IMR-90 (cell line): ENCODE data around the gene OSGIN1.

Source experiments
- BHLHE40 ChIP-seq: fragments of 150-350 bp; IDR thresholded peaks from 2 replicates; pipeline ENCODE4 v1.6.1; 2016; ENCODE audit warnings: mild to moderate bottlenecking, low read depth, low read length
- CEBPB ChIP-seq: IDR thresholded peaks from 2 replicates; pipeline ENCODE4 v1.6.1; 2012; ENCODE audit warnings: low read depth, low read length, improper control_type of control experiment
- CHD1 ChIP-seq: IDR thresholded peaks from 2 replicates; pipeline ENCODE4 v1.6.1; 2012; ENCODE audit warnings: low read depth, low read length, improper control_type of control experiment
- CTCF ChIP-seq: conservative IDR thresholded peaks from 2 replicates; pipeline ENCODE4 v1.5.1; 2012; ENCODE audit warnings: mild to moderate bottlenecking, low read depth, low read length, improper control_type of control experiment
- ELK1 ChIP-seq: fragments of 150-350 bp; IDR thresholded peaks from 2 replicates; pipeline ENCODE4 v1.6.1; 2016; ENCODE audit warnings: low read depth, mild to moderate bottlenecking, low read length, moderate library complexity, borderline replicate concordance
- FOS ChIP-seq: fragments of 150-350 bp; IDR thresholded peaks from 2 replicates; pipeline ENCODE4 v1.6.1; 2016; ENCODE audit warnings: low read depth, low read length
- NFE2L2 ChIP-seq: fragments of 150-350 bp; IDR thresholded peaks from 2 replicates; pipeline ENCODE4 v1.6.1; 2016; ENCODE audit warnings: low read depth, mild to moderate bottlenecking, low read length
- POLR2A ChIP-seq: IDR thresholded peaks from 2 replicates; pipeline ENCODE4 v1.6.1; 2012; ENCODE audit warnings: mild to moderate bottlenecking, low read depth, low read length
- RAD21 ChIP-seq: IDR thresholded peaks from 2 replicates; pipeline ENCODE4 v1.6.1; 2012; ENCODE audit warnings: low read length, improper control_type of control experiment
- RCOR1 ChIP-seq: IDR thresholded peaks from 2 replicates; pipeline ENCODE4 v1.6.1; 2012; ENCODE audit warnings: mild to moderate bottlenecking, low read length, improper control_type of control experiment; ENCODE audit not compliant: insufficient replicate concordance
- SMC3 ChIP-seq: fragments of 150-350 bp; IDR thresholded peaks from 2 replicates; pipeline ENCODE4 v1.6.1; 2016; ENCODE audit warnings: low read depth, mild to moderate bottlenecking, antibody characterized with exemption, low read length, moderate library complexity
- USF2 ChIP-seq: fragments of 150-350 bp; IDR thresholded peaks from 2 replicates; pipeline ENCODE4 v1.6.1; 2017; ENCODE audit warnings: mild to moderate bottlenecking, antibody characterized with exemption, low read length, low read depth

GRCh38 chr16:83917152-83918120 is 35.6 kb upstream of the OSGIN1 start:
- TF ChIP-seq POLR2A (no peak), CTCF (no peak), FOS (no peak), ELK1 (no peak), USF2 (no peak), CEBPB (no peak), CHD1 (no peak), BHLHE40 (no peak), NFE2L2 (no peak), RAD21 (no peak), SMC3 (no peak), RCOR1 (no peak)
